Testis (tissue), 2 donors: ENCODE results near the gene HSD17B4.

ENCODE experiments used
- POLR2A ChIP-seq: fragments of 450-650 bp; IDR thresholded peaks from one replicate; pipeline ENCODE4 v1.6.1; 2017; ENCODE audit warnings: antibody characterized with exemption, mild to moderate bottlenecking, moderate library complexity
- TF ChIP-seq, protein P1 (sequence below), 3 experiments: fragments of 450-650 bp in 2 of 3; fragments of 200-600 bp in 1 of 3; sonication (generic) in 1 of 3; IDR thresholded peaks; one replicate each; pipeline ENCODE4 v1.5.1; 2016 to 2019; ENCODE audit warnings: antibody characterized with exemption in 3 of 3, mild to moderate bottlenecking in 2 of 3, moderate library complexity in 1 of 3

DNA sequence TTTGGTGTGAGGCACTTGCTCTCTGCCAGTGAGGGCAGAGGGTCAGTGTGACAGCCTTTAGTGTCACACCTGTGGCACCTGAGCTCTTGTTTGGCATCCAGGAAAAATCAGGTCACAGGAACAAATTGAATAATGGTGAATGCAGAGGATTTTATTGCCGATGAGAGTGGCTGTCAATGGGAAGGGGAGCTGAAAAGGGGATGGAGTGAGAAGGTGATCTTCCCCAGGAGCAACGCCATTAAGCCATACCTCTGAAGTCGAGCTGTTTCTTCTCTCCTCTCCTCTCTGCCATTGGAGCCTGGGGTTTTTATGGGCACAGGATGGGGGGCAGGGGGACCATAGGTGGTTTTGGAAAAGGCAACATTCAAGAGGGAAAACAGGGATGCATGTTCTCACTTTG is 2.4 kb upstream of the HSD17B4 start:
- TF ChIP-seq POLR2A, result no peak
- TF ChIP-seq, protein P1, sequence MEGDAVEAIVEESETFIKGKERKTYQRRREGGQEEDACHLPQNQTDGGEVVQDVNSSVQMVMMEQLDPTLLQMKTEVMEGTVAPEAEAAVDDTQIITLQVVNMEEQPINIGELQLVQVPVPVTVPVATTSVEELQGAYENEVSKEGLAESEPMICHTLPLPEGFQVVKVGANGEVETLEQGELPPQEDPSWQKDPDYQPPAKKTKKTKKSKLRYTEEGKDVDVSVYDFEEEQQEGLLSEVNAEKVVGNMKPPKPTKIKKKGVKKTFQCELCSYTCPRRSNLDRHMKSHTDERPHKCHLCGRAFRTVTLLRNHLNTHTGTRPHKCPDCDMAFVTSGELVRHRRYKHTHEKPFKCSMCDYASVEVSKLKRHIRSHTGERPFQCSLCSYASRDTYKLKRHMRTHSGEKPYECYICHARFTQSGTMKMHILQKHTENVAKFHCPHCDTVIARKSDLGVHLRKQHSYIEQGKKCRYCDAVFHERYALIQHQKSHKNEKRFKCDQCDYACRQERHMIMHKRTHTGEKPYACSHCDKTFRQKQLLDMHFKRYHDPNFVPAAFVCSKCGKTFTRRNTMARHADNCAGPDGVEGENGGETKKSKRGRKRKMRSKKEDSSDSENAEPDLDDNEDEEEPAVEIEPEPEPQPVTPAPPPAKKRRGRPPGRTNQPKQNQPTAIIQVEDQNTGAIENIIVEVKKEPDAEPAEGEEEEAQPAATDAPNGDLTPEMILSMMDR (IDR thresholded peaks at IDR 0.05), result no peak
